ENCODE results near the gene TLCD1. TPM values are rescaled to one million over a fixed set of nuclear protein-coding genes. Genes with fewer than 3 reads are reported as not detected.

Gene TLCD1
- total and polyA plus RNA-seq, 10 of the 15 experiments (the other 5 are each of a cell fraction or from before 2014, with no cell fraction given): 2.9 to 19.8 (median 7.7) TPM

DNA sequence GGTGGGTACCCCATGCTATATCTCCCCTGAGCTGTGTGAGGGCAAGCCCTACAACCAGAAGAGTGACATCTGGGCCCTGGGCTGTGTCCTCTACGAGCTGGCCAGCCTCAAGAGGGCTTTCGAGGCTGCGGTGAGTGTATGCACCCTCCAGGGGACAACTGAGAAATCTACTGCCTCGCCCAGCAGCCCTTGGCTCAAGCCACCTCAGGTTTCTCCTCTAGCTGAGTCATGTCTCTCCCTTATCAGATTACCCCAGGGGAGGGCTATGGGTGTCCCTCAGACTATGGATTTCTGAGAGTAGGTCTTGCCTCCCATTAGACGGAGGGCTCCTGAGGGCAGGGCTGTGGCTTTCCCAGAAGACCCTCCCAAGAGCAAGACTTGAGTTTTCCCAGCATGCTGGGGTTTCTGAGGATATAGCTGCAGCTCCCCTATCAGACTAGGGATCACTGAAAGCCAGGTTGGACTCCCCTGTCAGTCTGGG, 9.2 kb upstream of the TLCD1 start:
- ChIA-PET RAD21 (ENCODE audit: unreplicated experiment) (interaction anchor here (0.6 to 1.3 kb wide), 2 partner anchors 10 to 157 kb away, joined by 3 read pairs; no protein-coding TSS in a partner anchor), CTCF (interaction anchor here (1.2 to 1.4 kb wide), 3 partner anchors 9 to 28 kb away, joined by 3 to 10 read pairs (median 5); no protein-coding TSS in a partner anchor), POLR2A (interaction anchor here (0.6 to 17.2 kb wide), 6 partner anchors 9 to 215 kb away, joined by 3 to 485 read pairs (median 4); partner anchors contain the start of genes RPL23A, TLCD1 and TRAF4), SMC1A (ENCODE audit: uncharacterized antibody, unreplicated experiment) (no interaction called here)
- peaks cover 0 to 3% of the 10 kb centered on the region in 2 experiments; a peak in 2 of 4 replicates for H3K36me3 ChIP-seq (ENCODE audit: control insufficient read depth in 2 of 2, insufficient read depth in 2 of 2, low read length in 1 of 2)
- no TSS peak for BruUV-seq (replicated peaks)
- H3K4me3 ChIP-seq: no peak overlapping the region
- H2AFZ ChIP-seq (ENCODE audit: control insufficient read depth, low read depth, low read length): no peak overlapping the region
- no peak for ATAC-seq
- in situ Hi-C loops (cut with MboI) (loop anchor here (25.0 kb wide), 1 partner anchor 1273 kb away; the partner anchor contains the start of gene KSR1), intact Hi-C loops (cut with micrococcal nuclease; ENCODE audit: unreplicated experiment) (no loop called here)
- peaks cover 16% of the 10 kb centered on the region for H3K79me2 ChIP-seq (ENCODE audit: control insufficient read depth, insufficient read depth, low read length)
- peaks cover 50% of the 10 kb centered on the region for H3K4me1 ChIP-seq (ENCODE audit: control insufficient read depth, insufficient read depth, low read length)
- TF ChIP-seq FOXK2 (IDR thresholded peaks at IDR 0.05) (no peak), MYB (IDR thresholded peaks at IDR 0.05; ENCODE audit: borderline replicate concordance, low read depth, low read length) (no peak), CHD2 (IDR thresholded peaks at IDR 0.05; ENCODE audit: borderline replicate concordance, low read depth, low read length) (no peak), ZBED1 (IDR thresholded peaks at IDR 0.05; ENCODE audit: borderline replicate concordance) (no peak), MXI1 (IDR thresholded peaks at IDR 0.05; ENCODE audit: low read depth, low read length) (no peak), RUNX3 (IDR thresholded peaks at IDR 0.05; ENCODE audit: low read length) (no peak), MYC (IDR thresholded peaks at IDR 0.05; ENCODE audit: insufficient read depth, insufficient read length, insufficient replicate concordance, low read length, severe bottlenecking) (no peak), STAT3 (IDR thresholded peaks at IDR 0.05; ENCODE audit: low read depth, low read length) (no peak), EED (IDR thresholded peaks at IDR 0.05; ENCODE audit: low read depth) (no peak), TCF7 (IDR thresholded peaks at IDR 0.05; ENCODE audit: borderline replicate concordance) (no peak), MLLT1 (IDR thresholded peaks at IDR 0.05) (no peak), NR2C2 (IDR thresholded peaks at IDR 0.05; ENCODE audit: borderline replicate concordance, control insufficient read depth, insufficient read length, low read depth) (no peak)
- H3K4me2 ChIP-seq (ENCODE audit: control insufficient read depth, insufficient read depth): no peak overlapping the region
- H3K9ac ChIP-seq (ENCODE audit: control insufficient read depth, insufficient read depth, low read length): no peak overlapping the region
- H4K20me1 ChIP-seq (ENCODE audit: control insufficient read depth, insufficient read depth): no peaks in the 10 kb centered on the region
- no peaks in the 10 kb centered on the region for H3K27me3 ChIP-seq (replicated peaks in 1 of 2; ENCODE audit: control insufficient read depth in 2 of 2, insufficient read depth in 2 of 2, low read length in 1 of 2)
- no peak overlapping the region; the same call in 1 of the 2 replicates for H3K27ac ChIP-seq (ENCODE audit: control insufficient read depth, insufficient read depth)
- FAIRE-seq: no peak
- peaks cover 6% of the 10 kb centered on the region; the same call in 2 of the 3 replicates for H3K9me3 ChIP-seq (replicated peaks; ENCODE audit: control insufficient read depth, insufficient read depth, low read length)
- WGBS (ENCODE audit: insufficient coverage, insufficient replicate concordance, low lambda C conversion rate, missing lambda C conversion rate): 29% methylated on average over 5 of the region's 5 CpGs
- DNase-seq (ENCODE audit: low read depth, low spot score): no peak

Measured in GM12878 (cell line).